ENCODE measurements around the gene BCAP29.
A peak's percentile ranks its signal among the peaks of the same experiment; 100 is the strongest.
"Not testable (repeated sequence)": the region's sequence is repeated elsewhere in the genome, so short reads cannot be mapped to it uniquely, and the experiment has no call there.

BCAP29 gene

DNA sequence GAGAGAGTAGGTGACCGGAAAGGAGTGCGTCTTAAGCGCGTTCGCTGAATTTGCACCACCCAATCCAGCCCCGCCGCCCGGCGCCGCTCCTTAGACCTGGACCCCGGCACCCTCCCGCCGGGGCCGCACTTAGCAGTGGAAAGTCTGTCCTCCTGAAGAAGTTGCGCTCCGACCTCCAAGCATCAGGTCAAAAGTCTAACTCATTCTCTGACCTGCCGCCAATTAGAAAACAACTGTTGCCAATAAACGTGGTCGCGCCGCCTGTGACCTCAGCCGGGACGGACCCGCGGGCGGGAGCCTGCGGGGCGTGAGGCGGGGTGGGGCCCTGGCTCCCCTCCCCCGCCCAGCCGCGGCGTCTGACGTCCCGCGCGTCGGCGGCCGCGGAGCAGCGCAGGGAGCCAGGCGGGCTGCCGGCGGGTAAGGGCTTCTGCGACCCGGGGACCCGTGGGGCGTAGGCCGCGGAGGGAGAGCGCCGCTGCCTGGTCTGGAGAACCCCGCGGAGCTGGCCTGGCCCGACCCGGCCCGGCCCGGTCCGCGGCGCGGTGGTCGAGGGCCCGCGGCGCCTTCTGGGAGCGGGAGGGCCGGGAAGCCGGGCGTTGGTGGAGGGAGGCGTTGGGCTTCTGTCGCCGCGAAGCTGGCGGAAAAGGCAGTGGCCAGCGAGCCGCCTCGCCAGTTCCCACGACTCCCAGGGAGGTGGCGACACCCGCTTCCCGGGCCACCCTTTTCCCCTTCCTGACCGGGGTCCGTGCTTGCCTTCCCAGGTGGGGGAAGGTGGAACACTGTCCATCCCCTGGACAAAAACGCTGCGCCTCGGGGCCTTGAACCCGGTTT lies at the start of gene BCAP29:
Gene BCAP29, plus strand, starts transcription at position 362 of the 831 bp plus-strand sequence. CDS start 527 bp downstream, outside the sequence.
- DNase-seq, result peak; percentile 87

DNA sequence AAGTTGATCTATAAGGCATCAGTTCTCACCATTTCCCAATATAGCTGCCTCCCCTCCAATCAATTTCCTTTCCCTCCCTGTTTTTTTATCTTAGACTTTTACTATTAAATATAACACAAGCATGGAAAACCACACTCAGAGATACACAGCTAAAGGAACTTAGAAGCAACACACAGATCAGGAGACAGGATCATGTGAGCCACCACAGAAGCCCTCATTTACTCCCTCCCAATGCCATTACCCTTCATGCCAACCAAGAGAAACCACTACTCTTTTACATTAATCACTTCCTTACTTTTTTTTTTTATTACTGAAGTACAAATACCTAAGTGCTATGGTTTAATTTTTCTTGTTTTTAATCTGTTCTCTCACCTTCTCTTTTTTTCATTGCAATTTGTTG lies 49.3 kb upstream of the BCAP29 start:
- no peak for DNase-seq

GRCh38 chr7:107534139-107534538 lies 45.9 kb upstream of the BCAP29 start:
- DNase-seq, result no peak

GRCh38 chr7:107537228-107537627 lies 42.8 kb upstream of the BCAP29 start:
- DNase-seq, result not testable (repeated sequence)

DNA sequence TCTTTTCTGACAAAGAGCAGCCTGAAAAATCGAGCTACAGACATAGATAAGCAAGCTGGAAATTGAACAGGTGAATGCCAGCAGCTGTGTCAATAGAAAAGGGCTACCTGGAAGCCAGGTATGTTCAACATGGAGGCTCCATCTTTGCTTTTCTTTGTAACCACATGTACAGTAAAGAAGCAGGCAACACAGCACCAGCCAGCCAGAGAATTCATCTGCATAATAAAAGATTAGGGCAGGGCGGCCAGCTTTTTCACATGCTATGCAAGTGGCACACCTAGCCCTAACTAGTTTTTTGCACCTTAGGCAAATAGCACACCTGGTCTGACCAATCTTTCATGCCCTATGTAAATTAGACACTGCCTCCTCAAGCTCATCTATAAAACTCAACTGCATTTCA lies 42.0 kb upstream of the BCAP29 start:
- no peak for DNase-seq

- DNase-seq, result no peak
These were observed 36.6 kb upstream of the BCAP29 start for GRCh38 chr7:107543338-107543993.

- no peak for DNase-seq
These were observed 35.0 kb upstream of the BCAP29 start for GRCh38 chr7:107544848-107545591.

GRCh38 chr7:107551936-107552335 lies 28.1 kb upstream of the BCAP29 start:
- DNase-seq, result no peak

- no peak for DNase-seq
These were observed 24.2 kb upstream of the BCAP29 start for GRCh38 chr7:107555893-107556292.

GRCh38 chr7:107559864-107560263 lies 20.2 kb upstream of the BCAP29 start:
- DNase-seq, result peak; percentile 49

DNA sequence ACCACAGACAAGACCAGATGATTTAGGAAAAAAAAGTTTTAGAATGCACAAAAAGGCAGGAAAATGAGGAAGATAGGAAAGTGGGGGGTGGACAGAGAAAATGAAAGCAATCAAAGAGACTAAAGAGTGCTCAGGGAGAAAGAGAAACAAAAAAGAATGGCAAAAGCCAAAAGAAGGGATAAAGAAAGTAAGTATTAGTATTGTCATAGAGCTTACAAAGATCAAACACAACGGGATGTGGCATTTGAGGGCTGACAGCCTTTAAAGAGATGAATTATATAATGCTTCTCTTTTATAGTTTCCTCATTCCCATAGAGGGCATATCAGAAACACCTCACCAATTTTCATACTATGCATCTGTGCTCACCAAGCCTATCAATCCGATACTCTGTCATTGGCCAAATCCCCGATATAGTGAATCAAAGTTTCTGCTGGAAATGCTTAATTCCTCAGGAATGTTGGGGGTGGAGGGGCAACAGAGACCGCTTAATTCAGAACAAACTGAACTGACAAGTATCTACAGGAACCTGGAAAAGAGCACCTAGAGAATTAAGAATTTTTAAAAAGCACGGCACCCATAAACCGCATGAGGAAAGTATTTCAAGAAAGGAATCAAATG lies 19.0 kb upstream of the BCAP29 start:
- DNase-seq, result no peak

GRCh38 chr7:107563081-107563774 lies 16.8 kb upstream of the BCAP29 start:
- DNase-seq, result peak; percentile 76

DNA sequence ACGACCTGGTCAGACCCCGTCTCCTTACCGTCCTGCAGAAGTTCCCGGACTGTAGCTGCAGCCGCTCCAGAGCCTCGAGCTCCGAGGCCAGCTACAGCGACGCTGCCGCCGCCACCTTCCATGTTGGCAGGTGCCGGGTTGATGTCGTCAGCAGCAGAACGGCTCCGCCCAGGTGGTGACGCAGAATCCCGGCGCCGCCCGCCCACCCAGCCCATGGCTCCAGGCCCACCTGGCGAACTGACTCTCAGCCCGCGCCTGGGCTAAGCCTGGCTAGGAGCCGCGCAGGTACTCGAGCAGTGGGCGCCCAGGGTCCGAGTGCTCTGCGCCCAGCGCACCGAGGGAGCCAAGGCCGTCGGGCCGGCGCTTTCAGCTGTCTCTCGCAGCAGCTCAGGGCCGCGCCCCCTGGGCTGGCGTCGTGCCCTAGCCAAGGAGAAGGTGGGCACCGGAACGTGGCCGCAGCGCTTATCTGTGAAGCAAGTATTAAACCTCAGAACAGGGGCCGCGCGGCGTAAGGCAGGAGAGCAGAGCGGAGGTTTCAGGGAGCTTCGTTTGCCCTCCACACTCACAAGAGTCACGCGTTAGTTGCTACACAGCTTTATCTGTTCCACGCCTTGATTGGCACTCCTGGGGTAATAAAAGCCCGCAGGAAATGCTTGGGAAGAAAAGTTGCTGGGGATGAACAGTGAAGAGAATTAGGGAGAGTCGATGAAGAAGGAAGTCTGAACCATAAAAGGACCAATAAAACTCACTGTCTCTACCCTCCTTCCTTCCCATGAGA lies 16.1 kb upstream of the BCAP29 start, which contains the start of the genes COG5 and DUS4L:
Gene COG5, minus strand, starts transcription at position 146 of the 778 bp plus-strand sequence. Its CDS starts 24 bp downstream, at position 122.
Gene DUS4L, plus strand, starts transcription at position 197 of the 778 bp plus-strand sequence. CDS start 3,100 bp downstream, outside the sequence.
- peak; percentile 87 for DNase-seq

DNA sequence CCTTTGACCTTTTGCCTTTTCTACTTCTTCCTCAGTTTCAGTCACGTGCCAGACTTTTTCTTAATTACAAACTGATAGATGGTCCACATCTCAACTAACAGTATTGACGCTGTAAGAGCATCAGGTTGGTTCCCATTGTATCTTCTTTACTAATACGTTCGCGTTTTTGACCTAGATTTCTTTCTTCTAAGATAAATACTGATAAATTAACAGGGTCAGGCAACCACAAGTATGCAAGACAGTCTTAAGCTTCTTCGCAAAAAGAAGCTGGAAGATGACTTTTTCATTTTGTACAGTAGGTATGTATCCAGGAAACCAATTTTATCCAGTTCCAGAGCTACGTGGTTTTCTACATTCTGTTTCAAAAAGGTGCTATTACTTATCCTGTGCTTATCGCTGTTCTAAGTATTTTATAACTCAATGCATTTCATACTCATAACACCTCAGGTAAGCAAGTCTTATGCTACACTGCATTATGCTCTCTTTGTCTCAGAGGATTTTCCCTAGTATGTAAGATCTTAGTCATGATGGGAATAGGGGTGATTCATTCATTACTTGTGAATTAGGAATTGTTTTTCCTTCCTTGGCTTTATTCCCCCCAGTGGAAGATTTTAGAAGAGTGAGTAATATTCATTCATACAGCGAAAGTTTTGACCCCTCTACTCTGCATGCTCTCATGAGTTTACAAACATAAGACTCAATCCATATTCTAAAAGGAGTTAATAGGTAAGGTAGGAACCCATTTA lies 15.3 kb upstream of the BCAP29 start:
- no peak for DNase-seq

DNA sequence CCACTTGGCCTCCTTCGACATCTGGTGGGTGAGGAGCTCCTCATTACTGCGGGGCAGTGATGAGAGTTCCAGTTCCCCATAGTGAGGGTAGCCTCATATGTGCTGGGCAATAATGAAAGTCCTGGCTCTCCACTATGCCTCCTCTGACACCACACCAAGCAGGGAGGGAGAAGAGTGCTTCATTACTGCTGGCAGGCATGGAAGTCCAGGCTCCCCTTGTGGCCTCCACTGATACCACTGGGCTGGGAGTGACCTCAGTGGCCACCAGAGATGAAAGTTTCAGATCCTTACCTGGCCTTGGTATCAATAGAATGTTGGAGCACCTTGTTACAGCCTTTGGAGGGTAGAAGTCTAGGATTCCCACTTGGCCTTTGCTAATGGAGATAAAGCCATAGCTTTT lies 9.7 kb upstream of the BCAP29 start:
- DNase-seq, result no peak

- DNase-seq, result no peak
These were observed 6.5 kb upstream of the BCAP29 start for GRCh38 chr7:107573537-107573936.

DNA sequence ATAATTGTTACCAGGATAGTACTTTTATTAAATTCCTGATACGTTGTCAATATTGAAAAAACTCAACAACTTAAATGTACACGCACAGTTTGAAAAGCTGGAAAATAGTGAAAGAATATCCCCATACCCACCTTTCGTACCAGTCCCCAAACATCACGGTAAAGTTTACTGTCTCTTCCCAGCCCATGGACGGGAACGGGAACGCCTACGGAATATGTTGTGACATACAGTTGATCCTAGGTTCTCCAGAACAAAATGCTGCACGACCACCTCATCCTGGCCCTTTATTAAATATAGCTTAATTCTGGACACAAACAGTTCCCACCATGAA lies 527 bp upstream of the BCAP29 start:
- DNase-seq, result peak; percentile 78

DNA sequence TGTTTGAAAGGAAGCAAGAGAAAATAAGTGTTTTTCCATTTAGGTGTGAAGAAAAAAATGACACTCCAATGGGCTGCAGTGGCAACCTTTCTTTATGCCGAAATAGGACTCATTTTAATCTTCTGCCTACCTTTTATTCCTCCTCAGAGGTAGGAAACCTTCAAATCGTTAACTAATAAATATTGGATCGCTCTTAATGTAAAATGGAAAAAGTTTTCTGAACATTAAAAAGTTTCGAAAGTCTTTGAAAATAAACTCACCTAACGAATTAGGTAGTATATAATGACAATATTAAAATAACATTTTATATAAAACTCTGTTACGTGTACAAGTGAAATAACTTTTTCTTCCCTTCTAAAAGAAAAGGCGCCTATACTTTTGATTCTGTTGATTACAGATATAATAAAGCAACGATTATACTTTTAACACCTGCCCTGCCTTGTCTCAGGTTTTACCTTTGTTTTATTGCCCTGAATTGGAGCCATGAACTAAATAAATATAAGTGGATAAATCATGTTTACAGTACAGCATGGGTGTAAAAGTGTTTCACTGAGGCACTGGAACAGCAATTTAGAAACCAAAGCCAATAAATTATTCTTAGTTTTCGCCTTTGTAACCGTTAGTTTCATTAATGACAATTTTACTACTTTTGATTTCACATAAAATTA lies 804 bp downstream of the BCAP29 start:
- DNase-seq, result no peak

DNA sequence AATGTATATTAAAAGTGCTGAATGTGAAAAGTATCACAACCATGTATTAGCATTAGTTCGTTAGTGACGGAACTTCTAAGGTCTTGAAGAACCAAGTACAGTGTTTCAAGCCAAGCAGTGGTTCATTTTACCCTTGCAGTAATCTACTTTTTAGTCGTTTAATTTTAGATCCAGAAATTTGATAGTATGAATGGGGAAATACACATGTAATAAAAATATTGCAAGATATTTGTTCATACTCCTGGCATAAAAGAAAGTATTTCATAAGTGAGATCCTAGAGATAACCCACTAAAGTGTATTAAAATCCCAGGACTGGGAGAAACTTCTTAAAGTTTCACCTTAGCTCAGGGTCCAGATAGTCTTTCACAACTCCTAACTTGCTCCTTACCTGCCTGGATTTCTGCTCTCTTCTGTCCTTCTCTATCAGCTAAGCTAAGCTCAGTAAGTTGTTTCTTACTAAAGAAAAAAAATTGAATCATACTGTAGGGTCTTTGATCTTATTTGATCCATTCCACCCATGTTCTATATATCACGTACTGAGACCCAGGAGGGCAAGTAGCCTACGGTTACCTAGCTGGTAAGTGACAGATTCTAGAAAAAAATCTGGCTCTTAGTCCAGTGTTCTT lies 1.5 kb downstream of the BCAP29 start:
- no peak for DNase-seq

DNA sequence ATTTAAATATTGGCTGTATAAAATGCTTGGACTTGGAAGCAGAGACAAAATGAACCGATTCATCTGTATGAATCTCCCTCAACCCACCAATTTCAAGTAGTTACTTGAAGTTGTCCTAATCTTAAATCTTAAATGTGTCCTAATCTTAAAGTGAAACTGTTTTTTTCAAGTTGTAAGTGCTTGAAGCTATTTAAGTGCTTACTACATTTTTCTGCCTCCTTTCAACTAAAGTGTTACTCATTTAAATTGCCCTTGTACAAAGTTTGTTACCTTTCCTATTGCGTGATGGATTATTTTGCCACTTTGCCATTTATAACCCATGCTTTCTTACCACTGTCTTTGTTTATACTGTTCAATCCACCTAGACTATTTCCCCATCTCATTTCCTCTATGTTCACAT lies 2.8 kb downstream of the BCAP29 start:
- no peak for DNase-seq

Data from NCI-H82 (cell line).